Mucosa of descending colon (tissue), 3 donors: Measurements from ENCODE around the gene FAM180B. TPM values are rescaled to one million over a fixed set of nuclear protein-coding genes. Genes with fewer than 3 reads are reported as not detected.
A peak's percentile ranks its signal among the peaks of the same experiment; 100 is the strongest.
"Not testable (repeated sequence)": the region's sequence is repeated elsewhere in the genome, so short reads cannot be mapped to it uniquely, and the experiment has no call there.

Source experiments
- ATAC-seq: fragments of 200-7000 bp; cut with Tn5 transposase; one replicate; pipeline ENCODE4 v1.9.1; 2020; ENCODE audit warnings: mild to moderate bottlenecking, moderate library complexity
- DNase-seq, 3 donors: peaks; one replicate each; pipeline ENCODE4 v3.0.0-alpha.2; 2020
- H3K36me3 ChIP-seq: fragments of 200-600 bp; one replicate; pipeline ENCODE4 v1.8.0; 2021; ENCODE audit warnings: low read depth, mild to moderate bottlenecking
- H3K4me1 ChIP-seq: fragments of 200-600 bp; one replicate; pipeline ENCODE4 v1.8.0; 2021; ENCODE audit warnings: low read depth, mild to moderate bottlenecking
- H3K4me3 ChIP-seq: fragments of 200-600 bp; one replicate; pipeline ENCODE4 v1.8.0; 2021; ENCODE audit warnings: mild to moderate bottlenecking
- H3K9me3 ChIP-seq: fragments of 200-600 bp; one replicate; pipeline ENCODE4 v1.8.0; 2021; ENCODE audit warnings: mild to moderate bottlenecking
- CTCF ChIP-seq: fragments of 200-600 bp; IDR thresholded peaks from one replicate; pipeline ENCODE4 v1.8.0; 2022; ENCODE audit warnings: antibody characterized with exemption, mild to moderate bottlenecking
- intact Hi-C, 2 donors: fragments of 100-400 bp; cut with DNase I in 1 of 2; cut with micrococcal nuclease in 1 of 2; formaldehyde crosslinking; loops; one replicate each; pipeline versions ENCODE4 v1.11.0 to v1.11.1; 2022; cut with DNase I, micrococcal nuclease
- total RNA-seq, 3 donors: library from RNA; stranded (reverse); fragmentation: NEBNext Ultra II Directional in 2 of 3; extraction: Animal tissue kit (Norgen Biotek cat#: 25700) in 2 of 3; gene quantifications; one replicate each; pipeline versions ENCODE4 v1.2.1 to v1.2.4, GENCODE V29; 2021 to 2023
- donor health status: DM: no; HTN: no; CAD: no; lungs with moderate emphysema.
- donor health status: DM: no; HTN: no; CAD: no.
- donor health status: DM: no; HTN: yes; CAD: no.

Gene FAM180B
- total RNA-seq, 3 donors from 2014 or later = 0.36 to 0.51 TPM; not detected in 1

GRCh38 chr11:47553406-47553743, 33.1 kb upstream of the FAM180B start:
- ATAC-seq (peak; percentile 25), DNase-seq (no peak)
- Histone ChIP-seq H3K4me1 (peaks cover 17% of the 10 kb centered on the region), H3K4me3 (peak overlapping the region; percentile 58), H3K36me3 (no peaks in the 10 kb centered on the region), H3K9me3 (no peaks in the 10 kb centered on the region)
- TF ChIP-seq CTCF = no peak
- intact Hi-C loops = no loop called here

- intact Hi-C loops, DNase-seq, H3K4me3 ChIP-seq, H3K9me3 ChIP-seq, ATAC-seq, H3K4me1 ChIP-seq, H3K36me3 ChIP-seq: not testable (repeated sequence)
Measured at GRCh38 chr11:47557004-47557403, 29.5 kb upstream of the FAM180B start.

- Histone ChIP-seq H3K36me3 (no peaks in the 10 kb centered on the region), H3K4me1 (no peaks in the 10 kb centered on the region), H3K4me3 (no peak overlapping the region), H3K9me3 (no peaks in the 10 kb centered on the region)
- ATAC-seq (no peak), DNase-seq (no peak)
- intact Hi-C loops = no loop called here
- TF ChIP-seq CTCF = no peak
Measured at GRCh38 chr11:47558695-47559094, 27.8 kb upstream of the FAM180B start.

- ATAC-seq = no peak
- Histone ChIP-seq H3K36me3 (no peaks in the 10 kb centered on the region), H3K4me1 (no peaks in the 10 kb centered on the region), H3K9me3 (no peaks in the 10 kb centered on the region), H3K4me3 (no peak overlapping the region)
- intact Hi-C loops = no loop called here
- TF ChIP-seq CTCF = no peak
- DNase-seq = no peak
Measured at GRCh38 chr11:47560426-47560825, 26.1 kb upstream of the FAM180B start.

- ATAC-seq, intact Hi-C loops: not testable (repeated sequence)
Measured at GRCh38 chr11:47562393-47562792, 24.1 kb upstream of the FAM180B start.

GRCh38 chr11:47564366-47564765, 22.1 kb upstream of the FAM180B start:
- H3K9me3 ChIP-seq, ATAC-seq, intact Hi-C loops, H3K4me1 ChIP-seq, H3K4me3 ChIP-seq, H3K36me3 ChIP-seq, DNase-seq: not testable (repeated sequence)

More at GRCh38 chr11:47562393-47562792, 24.1 kb upstream of the FAM180B start:
- H3K4me1 ChIP-seq, H3K4me3 ChIP-seq, H3K36me3 ChIP-seq, DNase-seq, H3K9me3 ChIP-seq: not testable (repeated sequence)

GRCh38 chr11:47564933-47565339, 21.5 kb upstream of the FAM180B start:
- Histone ChIP-seq H3K9me3 (no peaks in the 10 kb centered on the region), H3K4me1 (peaks cover 3% of the 10 kb centered on the region), H3K36me3 (no peaks in the 10 kb centered on the region), H3K4me3 (peak overlapping the region; percentile 72)
- DNase-seq = no peak
- TF ChIP-seq CTCF = no peak
- ATAC-seq = peak; percentile 5
- intact Hi-C loops = no loop called here
